Tibial artery (tissue), 4 donors: ENCODE results near the gene ASB7.
"Not testable (repeated sequence)": the region's sequence is repeated elsewhere in the genome, so short reads cannot be mapped to it uniquely, and the experiment has no call there.

Source experiments
- DNase-seq, 2 donors: peaks; one replicate each; pipeline ENCODE4 v3.0.0-alpha.2; 2019
- H3K27ac ChIP-seq, 2 donors: fragments of 200-600 bp; sonication (generic) in 1 of 2; 1 replicate in 1 of 2; 2 replicates in 1 of 2; pipeline ENCODE4 v1.5.1; 2018 to 2019; ENCODE audit warnings: mild to moderate bottlenecking in 1 of 2
- H3K27me3 ChIP-seq, 2 donors: fragments of 200-600 bp; sonication (generic) in 1 of 2; one replicate each; pipeline versions ENCODE4 v1.5.1 to v1.6.0; 2016 to 2019
- H3K36me3 ChIP-seq, 3 donors: fragments of 200-600 bp; sonication (generic) in 2 of 3; one replicate each; pipeline ENCODE4 v1.5.1; 2016 to 2019; ENCODE audit warnings: mild to moderate bottlenecking in 2 of 3
- H3K4me1 ChIP-seq, 4 donors: fragments of 200-600 bp; sonication (generic) in 2 of 4; 1 replicate in 3 of 4; 2 replicates in 1 of 4; pipeline ENCODE4 v1.5.1; 2016 to 2019
- H3K4me3 ChIP-seq, 2 donors: fragments of 200-600 bp; sonication (generic) in 1 of 2; 1 replicate in 1 of 2; 2 replicates in 1 of 2; pipeline ENCODE4 v1.5.1; 2018 to 2019; ENCODE audit warnings: mild to moderate bottlenecking in 2 of 2
- H3K9me3 ChIP-seq, 3 donors: fragments of 200-600 bp; sonication (generic) in 1 of 3; one replicate each; pipeline ENCODE4 v1.5.1; 2016 to 2019
- CTCF ChIP-seq, 2 experiments: fragments of 200-600 bp in 1 of 2; fragments of 450-650 bp in 1 of 2; IDR thresholded peaks; one replicate each; pipeline ENCODE4 v1.5.1; 2017 to 2019; ENCODE audit warnings: antibody characterized with exemption in 2 of 2, mild to moderate bottlenecking in 1 of 2, moderate library complexity in 1 of 2
- intact Hi-C: fragments of 100-400 bp; cut with DNase I; formaldehyde crosslinking; loops from one replicate; pipeline ENCODE4 v1.15.0; 2023; ENCODE audit warnings: low total_unique reads

ASB7 gene

GRCh38 chr15:100571592-100572167 lies 30.7 kb upstream of the ASB7 start:
- DNase-seq: no peak
- Histone ChIP-seq H3K36me3 (peaks cover 12 to 34% (median 29%) of the 10 kb centered on the region in 3 donors), H3K9me3 (no peaks in the 10 kb centered on the region), H3K4me3 (no peak overlapping the region), H3K4me1 (no peaks in the 10 kb centered on the region), H3K27me3 (no peaks in the 10 kb centered on the region), H3K27ac (no peak overlapping the region)
- intact Hi-C loops: loop anchor here (10.0 kb wide), 1 partner anchor 637 kb away; no protein-coding TSS in a partner anchor
- TF ChIP-seq CTCF (IDR thresholded peaks at IDR 0.05): no peak

- no peaks in the 10 kb centered on the region for H3K27me3 ChIP-seq
- H3K4me3 ChIP-seq: no peak overlapping the region
- H3K4me1 ChIP-seq: no peaks in the 10 kb centered on the region
- intact Hi-C loops: loop anchor here (10.0 kb wide), 1 partner anchor 638 kb away; no protein-coding TSS in a partner anchor
- peak; percentile 44 to 58 for TF ChIP-seq CTCF (IDR thresholded peaks at IDR 0.05)
- peaks cover 12 to 34% (median 29%) of the 10 kb centered on the region in 3 donors for H3K36me3 ChIP-seq
- DNase-seq: no peak
- no peak overlapping the region for H3K27ac ChIP-seq
- H3K9me3 ChIP-seq: no peaks in the 10 kb centered on the region
These were observed 29.9 kb upstream of the ASB7 start for GRCh38 chr15:100572362-100572983.

- no peaks in the 10 kb centered on the region for H3K9me3 ChIP-seq
- TF ChIP-seq CTCF (IDR thresholded peaks at IDR 0.05): no peak
- no peak for DNase-seq
- no peak overlapping the region for H3K4me3 ChIP-seq
- intact Hi-C loops: loop anchor here (10.0 kb wide), 1 partner anchor 639 kb away; no protein-coding TSS in a partner anchor
- peaks cover 12 to 29% (median 25%) of the 10 kb centered on the region in 3 donors for H3K36me3 ChIP-seq
- no peak overlapping the region for H3K27ac ChIP-seq
- H3K27me3 ChIP-seq: no peaks in the 10 kb centered on the region
- no peaks in the 10 kb centered on the region for H3K4me1 ChIP-seq
These were observed 28.9 kb upstream of the ASB7 start for GRCh38 chr15:100573526-100573925.

GRCh38 chr15:100580414-100580813 lies 22.0 kb upstream of the ASB7 start:
- Histone ChIP-seq H3K4me1 (no peaks in the 10 kb centered on the region), H3K4me3 (no peak overlapping the region), H3K27ac (no peak overlapping the region), H3K36me3 (peaks cover 0 to 12% (median 0%) of the 10 kb centered on the region in 3 donors), H3K9me3 (no peaks in the 10 kb centered on the region), H3K27me3 (no peaks in the 10 kb centered on the region)
- TF ChIP-seq CTCF (IDR thresholded peaks at IDR 0.05): no peak
- intact Hi-C loops: no loop called here
- DNase-seq: no peak

GRCh38 chr15:100588638-100589242 lies 13.6 kb upstream of the ASB7 start:
- Histone ChIP-seq H3K27ac (no peak overlapping the region), H3K4me1 (no peaks in the 10 kb centered on the region), H3K4me3 (no peak overlapping the region), H3K36me3 (no peaks in the 10 kb centered on the region), H3K9me3 (no peaks in the 10 kb centered on the region), H3K27me3 (no peaks in the 10 kb centered on the region)
- intact Hi-C loops: no loop called here
- TF ChIP-seq CTCF (IDR thresholded peaks at IDR 0.05): no peak
- no peak for DNase-seq

GRCh38 chr15:100591163-100591562 lies 11.2 kb upstream of the ASB7 start:
- H3K27ac ChIP-seq, intact Hi-C loops, H3K9me3 ChIP-seq, H3K4me1 ChIP-seq, H3K4me3 ChIP-seq, H3K36me3 ChIP-seq, DNase-seq, H3K27me3 ChIP-seq: not testable (repeated sequence)
